ENCODE data around the gene MMP20.

The MMP20 gene

DNA sequence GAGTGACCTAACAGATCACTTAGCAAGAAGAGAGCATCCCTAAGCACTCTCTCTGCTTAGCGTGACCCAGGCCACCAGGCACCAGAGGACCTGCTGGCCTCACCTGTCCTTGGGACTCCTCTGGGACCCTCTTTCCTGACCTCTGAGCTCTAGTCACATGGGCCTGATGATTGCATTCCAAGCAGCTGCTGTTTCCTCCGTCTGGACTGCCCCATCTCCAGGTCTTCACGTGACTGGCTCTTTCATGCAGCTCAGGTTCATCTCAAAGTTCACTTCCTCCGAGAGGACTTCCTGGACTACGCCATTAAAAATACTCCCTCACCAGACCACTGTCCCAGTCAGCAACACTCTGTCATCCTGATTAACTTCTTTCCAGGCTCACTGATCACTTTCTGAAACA lies 2.9 kb downstream of the MMP20 start:
- DNase-seq (ENCODE audit: low spot score), result no peak

DNA sequence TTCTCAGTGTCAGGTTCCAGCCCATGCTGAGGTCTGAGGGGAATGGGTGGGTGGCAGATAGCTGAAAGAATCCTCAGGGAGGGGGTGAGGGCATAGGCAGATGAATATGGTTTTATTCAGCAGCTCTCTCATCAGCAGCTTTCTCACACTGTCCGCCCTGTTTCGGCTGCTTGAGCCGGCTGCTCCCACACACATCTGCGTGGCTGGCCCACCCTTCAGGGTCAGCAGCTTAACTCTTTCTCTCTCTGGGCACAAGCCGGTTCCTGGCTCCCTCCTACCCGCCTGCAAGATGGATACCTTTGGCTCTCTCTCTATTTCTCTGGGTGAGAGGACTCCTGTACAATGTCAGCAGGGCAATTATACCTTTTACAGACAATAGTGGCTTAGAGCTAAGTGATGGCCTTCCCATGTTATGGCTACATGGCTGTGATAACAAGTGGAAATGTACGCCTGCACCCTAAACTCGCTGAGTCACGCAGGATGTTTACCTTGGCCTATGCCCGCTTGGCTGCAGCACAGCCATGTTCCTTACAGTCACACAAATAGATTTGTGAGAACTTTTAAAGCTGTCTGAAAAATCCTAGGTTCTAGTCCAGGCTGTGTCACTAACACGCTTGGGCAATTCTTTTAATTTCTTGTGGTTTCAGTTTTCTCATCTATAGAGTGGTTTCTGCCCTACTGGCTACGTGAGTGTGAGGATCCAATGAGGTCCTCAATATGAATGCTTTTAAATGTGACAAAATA lies 4.1 kb downstream of the MMP20 start:
- DNase-seq (ENCODE audit: low spot score), result no peak

DNA sequence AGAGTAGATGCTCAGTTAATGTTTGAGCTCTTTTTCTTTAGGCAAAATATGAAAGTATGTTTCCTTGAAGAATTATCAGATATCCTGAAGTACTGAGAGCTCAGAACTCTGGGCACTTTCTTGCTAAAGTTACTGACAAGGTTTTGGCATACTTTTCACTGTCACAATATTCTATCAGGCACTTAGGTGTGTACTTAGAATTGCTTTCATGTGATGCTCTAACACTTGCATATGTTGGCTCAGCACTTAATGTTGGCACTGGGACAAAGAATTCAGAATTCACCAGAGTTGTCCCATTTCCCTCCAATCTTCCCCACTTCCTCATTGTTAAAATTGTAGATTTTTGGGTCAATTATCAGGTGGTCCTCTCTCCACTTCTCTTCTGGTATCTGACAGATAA lies 5.0 kb downstream of the MMP20 start:
- no peak for DNase-seq (ENCODE audit: low spot score)

DNA sequence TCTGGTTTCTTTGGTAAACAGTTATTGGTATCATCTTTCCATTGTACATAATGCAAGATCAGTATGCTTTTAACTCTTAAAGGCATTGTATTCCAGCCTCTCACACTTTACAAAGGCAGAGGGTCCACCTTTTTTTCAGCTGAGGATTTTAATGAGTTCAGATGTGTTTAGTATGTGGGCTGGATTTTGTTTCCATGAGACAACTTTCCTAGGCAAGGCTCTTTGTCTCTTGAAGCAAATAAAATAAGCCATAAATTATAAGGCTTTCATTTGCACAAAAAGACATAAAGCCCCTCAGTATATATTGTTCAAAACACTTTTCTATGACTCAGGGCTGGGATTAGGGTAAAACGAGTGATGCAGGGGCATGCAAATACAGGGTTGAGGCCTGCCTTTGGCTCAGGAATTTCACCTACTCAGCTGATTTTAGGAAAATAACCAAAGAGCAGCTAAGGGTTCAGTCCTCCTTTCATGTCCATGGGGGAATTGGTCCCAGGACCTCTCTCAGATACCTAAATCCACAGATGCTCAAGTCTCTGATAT lies 7.6 kb downstream of the MMP20 start:
- DNase-seq (ENCODE audit: low spot score), result no peak

DNA sequence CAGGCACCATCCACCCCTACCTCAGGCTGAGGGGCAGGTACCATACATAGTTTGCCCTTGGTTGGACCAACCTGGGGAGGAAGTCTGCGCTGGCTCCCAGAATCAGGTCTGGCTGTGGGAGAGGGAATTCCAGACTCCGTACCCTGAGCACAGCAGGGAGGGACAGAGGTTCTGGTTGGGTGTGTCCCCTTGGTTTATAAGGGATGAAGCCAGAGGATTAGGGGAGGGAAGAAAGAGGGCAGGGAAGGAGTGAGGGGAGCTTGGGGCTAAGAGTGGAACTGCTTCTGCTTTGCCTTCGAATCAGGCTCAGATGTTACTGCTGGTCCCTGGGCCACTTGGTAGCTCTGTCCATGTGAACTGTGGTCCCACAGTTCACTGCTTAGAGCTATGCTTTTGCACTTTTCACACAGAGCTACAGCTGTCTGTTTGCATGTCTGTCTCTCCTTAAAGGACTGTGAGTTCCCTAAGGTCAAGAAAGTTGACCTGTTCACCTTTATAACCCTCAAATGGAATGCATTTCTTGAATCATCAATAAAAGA lies 9.2 kb downstream of the MMP20 start:
- DNase-seq (ENCODE audit: low spot score), result no peak

DNA sequence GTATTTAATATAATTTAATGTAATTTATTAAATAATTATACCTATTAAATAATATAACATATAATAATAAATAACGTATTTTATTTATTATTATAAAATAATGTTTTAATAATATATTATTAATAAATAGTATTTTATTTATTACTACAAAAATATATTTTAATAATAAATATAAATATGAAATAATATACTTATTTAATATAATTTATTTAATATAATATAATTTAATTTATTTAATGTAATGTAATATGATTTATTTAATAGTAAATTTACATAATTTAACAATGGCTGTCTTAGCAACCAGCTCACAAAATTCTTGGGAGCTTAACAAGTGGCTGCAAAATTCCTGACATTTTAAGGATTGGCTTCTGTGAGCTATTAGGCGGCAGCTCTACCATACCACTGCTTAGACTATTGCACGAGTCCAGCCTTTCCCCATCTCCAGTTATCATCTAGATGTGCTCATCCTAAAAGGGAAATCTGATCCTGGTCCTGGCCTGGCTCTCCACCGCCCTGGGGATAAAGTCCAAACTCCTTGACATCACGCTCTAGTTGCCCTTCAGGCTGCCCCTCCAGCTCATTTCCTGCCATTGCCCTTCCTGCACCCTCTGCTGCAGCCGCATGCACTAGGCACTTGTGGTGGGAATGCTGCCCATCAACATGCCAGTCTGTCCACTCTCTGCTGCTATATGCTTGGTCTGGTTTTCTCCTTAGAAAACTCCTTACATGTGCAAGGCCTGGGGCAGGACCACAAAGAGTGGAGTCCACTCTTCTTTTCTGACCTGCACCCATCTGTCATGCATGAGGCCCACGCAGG lies 9.8 kb downstream of the MMP20 start:
- DNase-seq (ENCODE audit: low spot score), result no peak

DNA sequence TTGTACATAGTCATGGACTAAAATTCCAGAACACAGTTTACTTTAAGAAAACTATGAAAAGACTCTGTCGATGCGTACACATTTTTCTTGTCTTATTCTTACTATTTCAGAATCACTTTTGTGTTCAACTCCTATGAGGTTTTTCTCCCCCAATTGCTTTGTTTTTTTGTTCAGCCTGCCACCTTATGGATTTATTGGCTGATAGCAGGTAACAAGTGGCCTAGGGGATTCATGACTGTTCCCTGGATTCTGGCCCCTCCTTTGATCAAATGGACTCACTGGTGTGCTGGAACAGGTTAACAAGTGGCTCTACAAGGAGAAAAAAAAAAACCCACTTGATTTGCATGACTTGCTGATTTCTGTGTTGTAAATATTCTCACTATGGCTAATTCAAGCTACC lies 10.6 kb downstream of the MMP20 start:
- no peak for DNase-seq (ENCODE audit: low spot score)

DNA sequence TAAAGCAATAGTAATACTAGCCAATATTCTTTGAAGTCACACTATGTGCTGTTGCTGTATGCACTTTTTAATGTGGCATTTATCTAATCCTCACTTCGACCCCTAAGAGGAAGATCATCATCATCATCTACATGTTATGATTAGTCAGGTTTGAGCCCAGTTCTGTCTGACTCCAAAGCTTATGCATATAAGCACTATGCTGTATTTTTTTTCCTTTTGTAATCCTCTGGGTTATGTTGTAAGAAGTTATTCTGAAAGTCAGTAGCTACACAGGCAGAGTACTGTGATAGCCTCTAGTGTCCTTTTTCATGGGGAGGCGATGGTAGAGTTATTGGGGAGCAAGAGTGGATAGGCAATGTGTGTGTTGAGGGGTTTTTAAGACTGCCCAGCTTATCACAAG lies 11.1 kb downstream of the MMP20 start:
- no peak for DNase-seq (ENCODE audit: low spot score)

DNA sequence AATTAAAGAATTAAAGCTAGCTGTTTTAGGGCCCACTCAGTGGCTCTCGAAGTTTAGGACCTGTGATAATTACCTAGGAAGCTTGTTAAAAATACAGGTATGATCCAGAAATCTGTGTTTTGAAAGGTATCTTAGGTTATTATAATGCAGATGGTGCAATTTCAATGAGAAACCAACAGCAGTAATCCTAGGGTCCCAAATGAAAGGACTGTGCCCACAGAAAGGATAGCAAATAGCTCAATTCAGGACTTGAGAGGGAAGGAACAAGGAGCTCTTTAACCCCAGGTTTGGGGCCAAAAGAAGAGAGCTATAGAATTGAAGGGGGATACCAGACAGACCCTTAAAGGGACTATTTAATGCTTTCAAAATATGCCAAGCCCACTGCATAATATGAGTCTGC lies 11.7 kb downstream of the MMP20 start:
- no peak for DNase-seq (ENCODE audit: low spot score)

DNA sequence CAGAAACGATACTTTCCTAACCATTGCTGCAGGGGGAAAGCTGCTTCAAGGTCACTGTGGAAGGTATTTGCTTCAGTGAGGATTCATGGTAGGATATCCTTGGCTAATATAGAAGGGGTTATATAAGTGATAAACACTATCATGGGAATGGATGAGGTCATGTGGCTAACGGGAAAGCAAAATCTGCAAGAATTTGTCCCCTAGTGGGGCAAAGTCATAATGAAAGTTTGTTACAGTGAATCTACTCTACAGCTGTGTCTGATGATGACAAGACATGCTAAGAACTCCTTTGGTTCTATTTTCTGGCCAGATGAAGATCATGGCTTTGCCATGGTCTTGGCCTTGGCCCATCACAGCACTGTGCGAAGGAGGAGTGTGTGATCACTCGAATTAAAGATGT lies 13.8 kb downstream of the MMP20 start:
- DNase-seq (ENCODE audit: low spot score), result no peak

DNA sequence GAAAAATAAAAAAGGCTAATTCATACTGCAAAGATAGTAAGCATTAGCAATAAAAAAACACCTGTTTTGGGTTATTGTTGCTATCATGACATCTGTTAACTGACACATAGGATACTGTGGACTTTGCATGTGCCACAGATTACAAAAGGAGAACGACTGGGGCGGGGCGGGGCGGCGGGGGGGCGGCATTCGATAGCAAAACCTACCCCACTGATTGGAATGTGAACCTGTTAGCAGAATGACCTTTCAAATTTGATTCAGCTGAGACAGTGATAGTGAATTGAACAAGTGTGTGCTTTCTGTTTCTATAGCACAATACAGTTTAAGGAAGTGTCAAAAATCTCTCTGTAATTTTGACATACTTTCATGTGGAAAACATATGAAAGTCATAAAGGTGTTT lies 14.9 kb downstream of the MMP20 start:
- DNase-seq (ENCODE audit: low spot score), result no peak

DNA sequence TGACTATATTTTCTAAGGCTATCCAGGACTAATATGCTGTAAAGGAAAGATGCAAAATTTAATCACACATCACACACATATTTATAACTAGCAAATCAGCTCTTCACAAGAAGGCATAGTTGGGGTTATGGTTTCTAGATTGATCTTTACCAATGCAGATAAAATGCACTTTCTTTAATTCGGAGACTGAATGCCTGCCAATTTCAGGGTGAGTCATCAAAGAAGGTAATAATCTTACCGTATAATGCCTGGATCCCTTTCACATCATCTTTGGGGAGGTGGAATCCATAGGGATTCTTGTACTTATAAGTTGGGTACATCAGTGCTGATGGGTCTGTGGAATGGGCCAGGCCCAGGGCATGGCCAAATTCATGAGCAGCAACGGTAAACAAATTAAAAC lies 16.4 kb downstream of the MMP20 start:
- no peak for DNase-seq (ENCODE audit: low spot score)

DNA sequence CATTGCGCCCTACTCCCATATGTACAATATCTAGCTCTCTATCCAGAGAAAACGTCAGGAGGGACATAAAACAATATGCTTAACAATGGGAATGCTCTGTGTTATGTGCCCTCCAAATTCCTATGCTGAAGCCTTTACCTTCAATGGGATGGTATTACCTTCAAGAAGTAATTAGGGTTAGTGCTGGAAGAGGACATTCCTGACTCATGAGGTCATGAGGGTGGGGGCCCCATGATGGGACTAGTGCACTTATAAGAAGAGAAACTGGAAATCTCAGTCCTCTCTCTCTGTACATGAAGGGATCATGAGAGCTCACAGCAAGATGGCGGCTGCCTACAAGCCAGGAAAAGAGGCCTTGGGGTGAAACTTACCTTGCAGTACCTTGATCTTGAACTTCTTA lies 20.3 kb downstream of the MMP20 start:
- DNase-seq (ENCODE audit: low spot score), result no peak

DNA sequence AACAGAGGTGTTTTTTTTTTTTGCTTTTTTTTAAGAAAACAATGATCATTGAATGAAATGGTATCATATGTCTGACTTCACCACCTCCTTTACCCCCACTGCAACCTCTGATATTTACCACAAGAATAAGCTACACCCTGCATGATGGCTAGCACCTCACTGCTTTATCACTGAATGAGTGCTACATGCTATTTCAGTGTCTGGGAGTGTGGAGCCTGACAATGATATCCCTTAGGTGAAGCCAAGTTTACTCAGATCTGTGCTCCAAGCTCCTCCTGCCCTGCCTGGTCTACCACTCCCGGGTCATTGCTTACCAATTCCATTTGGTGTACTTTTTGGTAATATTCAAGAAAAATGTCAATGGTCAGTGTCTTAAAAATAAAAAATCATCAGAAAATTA lies 21.1 kb downstream of the MMP20 start:
- DNase-seq (ENCODE audit: low spot score), result no peak

DNA sequence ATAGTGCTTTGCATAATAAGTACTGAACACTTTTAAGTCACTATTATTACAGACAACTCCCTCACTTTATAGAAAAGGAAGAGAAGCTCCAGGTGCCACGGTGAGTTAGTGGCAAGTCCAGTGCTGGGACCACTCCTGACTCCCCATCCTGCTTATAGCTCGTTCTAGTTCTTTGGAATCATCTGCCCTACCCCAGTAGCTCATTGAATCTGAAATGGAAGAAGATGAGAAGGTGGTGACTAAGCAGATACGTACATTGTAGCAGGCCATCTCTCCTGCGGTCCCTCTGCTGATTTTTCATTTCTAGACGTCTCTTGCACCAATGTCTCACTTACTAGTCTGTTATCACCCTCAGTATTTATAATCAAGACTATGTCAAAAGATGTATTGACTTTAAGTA lies 21.6 kb downstream of the MMP20 start:
- no peak for DNase-seq (ENCODE audit: low spot score)

DNA sequence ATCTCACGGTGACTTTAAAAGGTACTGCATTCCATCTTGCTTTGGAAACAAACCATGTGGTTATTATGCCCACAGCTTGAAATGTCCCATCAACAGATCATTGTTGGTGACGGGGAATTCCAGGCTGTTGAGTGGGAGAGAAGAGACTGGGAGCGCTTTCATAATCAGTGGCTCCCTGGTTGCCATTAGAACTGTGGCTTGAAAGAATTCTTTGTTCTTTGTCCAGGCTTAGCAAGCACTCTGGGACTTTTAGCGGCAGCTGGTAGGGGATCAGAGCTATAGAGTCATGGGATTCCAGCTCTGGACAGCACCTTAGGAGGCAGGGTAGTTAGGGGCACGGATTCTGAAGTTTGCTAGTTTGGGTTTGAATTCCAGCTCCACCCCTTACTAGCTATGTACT lies 22.0 kb downstream of the MMP20 start:
- peak; percentile 24 for DNase-seq (ENCODE audit: low spot score)

DNA sequence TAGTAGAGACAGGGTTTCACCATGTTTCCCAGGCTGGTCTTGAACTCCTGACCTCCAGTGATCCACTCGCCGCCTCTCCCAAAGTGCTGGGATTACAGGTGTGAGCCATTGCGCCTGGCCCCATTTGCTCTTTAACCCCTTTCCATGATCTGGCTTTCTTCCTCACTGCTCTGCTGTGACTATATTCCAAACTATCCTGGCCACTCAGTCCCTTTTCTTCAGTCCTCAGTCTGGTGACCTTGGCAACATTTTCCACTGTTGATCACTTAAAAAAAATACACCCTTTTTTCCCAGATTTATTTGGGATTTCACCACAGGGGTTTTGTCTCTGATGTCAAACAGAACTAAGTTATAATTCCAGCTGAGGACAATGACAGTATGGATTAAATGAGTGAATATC lies 24.5 kb downstream of the MMP20 start:
- no peak for DNase-seq (ENCODE audit: low spot score)

DNA sequence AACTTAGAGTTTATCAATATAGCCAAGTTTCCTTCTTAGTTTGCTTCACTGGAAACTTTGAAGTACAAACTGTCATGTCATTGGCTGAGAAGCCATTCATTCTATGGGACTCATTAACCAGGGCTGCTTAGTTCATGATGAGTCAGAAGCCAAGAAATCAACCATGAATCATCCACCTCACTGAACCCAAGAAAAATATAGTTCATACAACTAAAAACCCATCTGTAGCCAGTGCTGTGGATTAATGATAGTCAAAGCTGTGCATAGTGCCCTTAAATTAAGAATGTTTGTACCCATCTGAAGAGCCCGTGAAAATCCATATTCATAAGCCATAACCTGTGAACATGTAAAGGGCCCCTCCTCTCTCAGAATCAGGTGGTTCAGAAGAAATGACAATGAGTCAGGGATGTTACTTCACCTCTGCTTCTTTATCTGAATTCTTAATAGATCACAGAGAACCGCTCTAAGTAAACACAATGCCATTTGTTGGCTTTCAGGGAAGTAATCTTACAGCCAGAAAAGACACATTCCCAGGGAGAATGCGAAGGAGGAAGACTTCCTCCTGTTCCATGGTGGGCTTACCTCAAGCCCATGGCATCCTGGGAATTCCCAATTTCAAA lies 25.4 kb downstream of the MMP20 start:
- peak; percentile 79 for DNase-seq (ENCODE audit: low spot score)

DNA sequence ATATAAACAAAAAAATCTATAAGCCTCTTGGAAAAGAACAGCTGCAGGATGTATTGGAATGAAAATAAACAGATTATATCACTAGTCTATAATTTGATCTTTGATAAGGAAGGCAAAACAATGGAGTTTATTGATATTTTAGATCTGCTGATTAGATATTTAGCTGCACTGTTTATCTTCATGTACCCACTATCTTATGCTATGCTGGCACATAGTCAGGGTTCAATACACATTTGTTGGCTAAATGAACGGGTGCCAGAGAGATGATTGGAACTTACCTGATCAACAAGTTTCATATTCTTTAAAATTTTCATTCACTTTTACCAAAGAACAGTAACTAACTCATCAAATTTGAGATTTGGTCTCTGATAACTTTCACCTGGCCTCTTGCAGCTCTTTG lies 26.9 kb downstream of the MMP20 start:
- DNase-seq (ENCODE audit: low spot score), result no peak

DNA sequence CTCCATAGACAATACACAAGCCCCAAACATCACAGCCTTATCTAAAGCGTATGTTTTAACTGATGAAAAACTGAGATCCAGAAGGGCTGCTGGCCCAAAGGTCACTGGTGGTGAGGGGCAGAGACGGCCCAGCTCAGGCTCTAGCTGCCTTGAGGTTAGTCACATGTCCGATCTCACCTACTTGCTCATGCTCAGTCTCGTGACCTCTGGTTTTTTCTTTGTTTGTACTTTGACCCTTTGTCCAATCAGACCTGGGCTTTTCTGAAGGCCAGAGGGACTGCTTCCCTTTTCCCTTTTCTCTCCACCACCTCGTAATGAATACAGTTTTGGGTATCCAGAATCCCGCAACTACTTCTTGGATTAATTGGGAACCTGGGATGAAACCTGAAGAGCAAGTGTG lies 28.6 kb downstream of the MMP20 start:
- DNase-seq (ENCODE audit: low spot score), result no peak

DNA sequence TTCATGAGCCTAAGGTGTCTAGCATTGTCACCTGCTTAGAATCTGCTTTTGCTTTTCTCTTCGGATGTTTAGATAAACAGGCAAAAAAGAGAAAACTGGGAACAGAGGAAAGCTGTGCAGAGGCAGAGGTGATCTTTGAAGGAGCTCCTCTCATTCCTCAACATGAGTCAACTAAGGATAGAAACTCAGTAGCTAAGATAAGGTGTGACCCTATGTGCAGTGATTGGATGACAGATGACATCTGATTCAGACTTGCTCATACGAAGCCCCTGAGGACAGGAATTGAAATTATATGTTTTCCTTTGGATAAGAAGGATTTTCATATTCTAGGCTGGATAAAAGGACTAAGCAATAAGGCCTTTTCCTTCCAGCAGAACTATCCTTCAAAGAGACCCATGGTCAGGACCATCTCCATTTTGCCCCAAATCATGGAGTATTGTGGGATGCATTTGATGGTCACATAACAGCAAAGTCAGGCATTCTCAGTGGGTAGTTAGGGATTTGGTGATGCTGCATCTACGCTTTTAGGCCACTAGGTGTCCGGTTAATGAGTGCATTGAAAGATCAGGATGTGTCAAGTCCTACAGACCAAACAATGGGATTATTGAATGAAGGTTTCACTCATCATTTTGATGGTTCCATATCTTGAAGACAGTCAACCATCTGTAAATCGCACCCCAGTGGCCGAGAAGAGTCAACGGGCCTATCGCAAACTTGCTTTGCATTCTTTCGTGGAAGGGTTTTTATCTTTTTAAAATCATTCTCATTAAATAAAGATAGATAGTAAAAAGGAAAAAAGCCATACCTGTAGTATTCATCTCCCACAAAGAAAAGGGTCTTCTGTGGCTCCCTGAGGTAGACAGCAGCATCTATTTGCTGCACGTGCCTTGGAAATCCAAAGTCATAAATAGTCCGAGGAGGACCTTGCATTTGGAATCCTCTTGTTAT lies 32.2 kb downstream of the MMP20 start:
- DNase-seq (ENCODE audit: low spot score), result peak; percentile 13

DNA sequence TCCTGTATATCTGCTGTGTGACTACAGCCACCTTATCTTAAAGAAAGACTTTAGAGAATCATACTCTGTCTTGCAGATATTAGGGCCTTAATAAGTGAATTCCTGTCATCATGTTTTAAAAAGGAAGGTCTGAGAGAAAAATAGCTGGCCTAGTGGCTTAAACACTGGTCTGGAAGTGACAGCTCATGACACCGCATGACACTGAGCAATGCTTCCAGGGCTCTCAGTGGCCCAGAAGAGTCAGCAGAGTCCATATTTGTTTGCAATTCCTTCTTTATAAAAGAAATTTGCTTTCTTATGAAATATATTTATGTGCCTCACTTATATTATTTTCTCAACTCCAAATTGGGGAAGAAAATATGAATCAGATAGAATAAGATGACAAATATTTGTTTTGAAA lies 33.0 kb downstream of the MMP20 start:
- no peak for DNase-seq (ENCODE audit: low spot score)
